GM19043 (cell line): ENCODE measurements around the gene TPST2.

Experiments used
- ATAC-seq: cut with Tn5 transposase; IDR thresholded peaks from one replicate; pipeline ENCODE4 v1.9.1; 2021; ENCODE audit warnings: low read depth; ENCODE audit not compliant: unreplicated experiment

Gene TPST2

DNA sequence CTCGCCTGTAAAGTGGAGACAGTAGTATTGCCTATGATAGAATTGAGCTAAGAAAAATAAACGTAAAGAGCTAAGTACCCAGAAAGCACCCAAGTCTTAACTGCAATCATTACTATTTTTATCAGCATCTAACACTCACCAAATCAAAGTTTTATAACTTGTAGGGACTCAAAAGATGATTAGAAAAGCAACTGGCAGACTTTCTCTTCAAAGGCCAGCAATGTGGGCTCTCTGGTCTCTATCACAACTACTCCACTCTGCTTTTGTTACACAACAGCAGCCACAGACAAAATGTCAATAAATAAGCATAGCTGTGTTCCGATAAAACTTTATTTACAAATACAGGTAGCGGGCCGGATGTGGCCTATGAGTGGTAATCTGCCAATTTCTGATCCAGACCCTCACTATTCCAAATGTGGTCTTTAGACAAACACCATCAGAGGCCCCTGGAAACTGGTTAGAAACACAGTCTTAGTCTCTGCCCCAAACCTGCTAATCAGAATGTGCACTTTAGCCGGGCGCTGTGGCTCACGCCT lies 8.2 kb downstream of the TPST2 start:
- no peak for ATAC-seq

DNA sequence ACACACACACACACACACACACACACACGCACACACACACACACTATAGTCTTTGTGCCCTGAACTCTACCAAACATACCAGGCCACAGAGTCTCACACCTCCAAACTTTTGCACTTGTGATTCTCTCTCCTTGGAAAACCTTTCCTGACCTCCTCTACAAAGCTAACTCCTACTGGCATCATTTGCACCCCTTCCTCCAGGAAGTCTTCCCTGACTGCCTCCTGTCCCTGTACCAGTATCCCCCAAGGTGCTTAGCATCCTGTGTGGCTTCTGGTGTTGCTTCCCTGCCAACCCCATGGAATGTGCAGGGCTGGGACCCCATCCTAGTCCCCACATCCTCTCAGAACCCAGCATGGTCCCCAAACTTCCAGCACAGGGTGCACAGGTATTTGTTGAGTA lies 8.9 kb downstream of the TPST2 start:
- ATAC-seq = no peak

DNA sequence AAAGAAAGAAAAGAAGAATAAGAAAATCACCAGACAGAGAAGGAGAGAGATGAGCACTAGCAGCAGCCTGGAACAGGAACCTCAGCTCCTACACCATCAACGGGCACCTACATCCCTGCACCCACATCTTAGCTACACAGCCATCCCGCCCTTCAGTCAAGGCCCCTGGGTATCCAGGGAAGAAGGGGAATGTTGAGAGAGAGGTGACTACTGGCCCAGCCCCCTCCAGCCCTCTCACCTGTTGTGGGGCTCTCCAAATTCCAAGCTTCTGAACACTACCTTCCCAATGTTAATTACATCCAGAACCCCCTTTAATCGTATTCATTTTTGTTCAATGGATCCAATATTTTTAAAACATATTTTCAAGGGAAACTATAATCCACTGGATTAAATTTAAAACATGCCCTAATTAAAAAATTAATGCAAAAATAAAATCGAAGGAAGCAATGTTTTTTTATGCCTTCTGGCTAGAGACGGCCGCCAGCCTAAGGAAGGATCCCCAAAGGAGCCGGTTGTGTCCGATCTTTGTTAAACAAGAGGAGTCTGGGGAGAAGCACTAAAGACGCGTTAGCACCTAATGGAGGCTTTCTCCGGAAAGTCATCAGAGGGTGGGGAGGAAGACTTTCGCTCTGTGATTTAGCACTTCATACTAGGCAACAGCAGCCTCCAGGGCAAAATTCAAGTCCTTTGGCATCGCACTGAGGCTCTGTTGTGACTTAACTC lies 9.5 kb downstream of the TPST2 start:
- no peak for ATAC-seq

DNA sequence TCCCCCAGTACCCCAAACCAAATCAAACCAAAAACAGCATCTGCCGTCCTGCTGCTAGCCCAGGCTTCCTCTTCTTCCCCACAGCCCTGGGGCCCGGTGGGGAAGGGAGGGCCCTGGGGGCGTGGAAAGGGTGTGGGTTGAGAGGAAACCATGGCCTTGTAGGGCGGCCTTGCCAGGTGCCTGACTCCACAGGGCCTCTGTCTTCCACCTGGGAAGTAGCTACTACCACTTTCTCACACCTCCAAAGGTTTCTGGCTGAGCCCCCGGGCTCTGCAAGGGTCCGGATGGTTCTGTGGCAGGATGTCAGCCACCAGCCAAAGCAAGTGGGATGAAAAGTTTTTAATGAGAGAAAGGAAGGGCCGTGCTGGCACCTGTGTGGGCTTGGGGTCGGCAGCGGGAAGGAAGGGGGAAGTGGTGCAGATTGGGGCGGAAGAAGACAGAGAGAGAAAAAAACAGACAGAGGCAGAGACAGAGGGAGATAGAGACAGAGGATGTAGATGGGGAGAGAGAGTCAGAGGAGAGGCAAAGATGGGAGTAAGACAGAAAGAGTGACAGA lies 10.5 kb downstream of the TPST2 start:
- peak; percentile 71 for ATAC-seq

DNA sequence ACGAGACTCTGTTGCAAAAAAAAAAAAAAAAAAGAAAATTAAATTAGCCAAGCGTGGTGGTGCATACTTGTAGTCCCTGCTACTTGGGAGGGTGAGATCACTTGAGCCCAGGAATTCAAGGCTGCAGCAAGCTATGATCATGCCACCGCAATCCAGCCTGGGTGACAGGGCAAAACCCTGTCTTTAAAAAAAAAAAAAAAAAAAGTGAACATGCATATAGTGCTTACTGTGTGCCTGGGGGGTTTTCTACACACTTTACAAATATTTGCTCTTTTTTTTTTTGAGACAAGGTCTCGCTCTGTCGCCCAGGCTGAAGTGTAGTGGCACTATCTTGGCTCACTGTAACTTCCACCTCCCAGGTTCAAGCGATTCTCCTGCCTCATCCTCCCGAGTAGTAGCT lies 12.9 kb downstream of the TPST2 start:
- no peak for ATAC-seq

DNA sequence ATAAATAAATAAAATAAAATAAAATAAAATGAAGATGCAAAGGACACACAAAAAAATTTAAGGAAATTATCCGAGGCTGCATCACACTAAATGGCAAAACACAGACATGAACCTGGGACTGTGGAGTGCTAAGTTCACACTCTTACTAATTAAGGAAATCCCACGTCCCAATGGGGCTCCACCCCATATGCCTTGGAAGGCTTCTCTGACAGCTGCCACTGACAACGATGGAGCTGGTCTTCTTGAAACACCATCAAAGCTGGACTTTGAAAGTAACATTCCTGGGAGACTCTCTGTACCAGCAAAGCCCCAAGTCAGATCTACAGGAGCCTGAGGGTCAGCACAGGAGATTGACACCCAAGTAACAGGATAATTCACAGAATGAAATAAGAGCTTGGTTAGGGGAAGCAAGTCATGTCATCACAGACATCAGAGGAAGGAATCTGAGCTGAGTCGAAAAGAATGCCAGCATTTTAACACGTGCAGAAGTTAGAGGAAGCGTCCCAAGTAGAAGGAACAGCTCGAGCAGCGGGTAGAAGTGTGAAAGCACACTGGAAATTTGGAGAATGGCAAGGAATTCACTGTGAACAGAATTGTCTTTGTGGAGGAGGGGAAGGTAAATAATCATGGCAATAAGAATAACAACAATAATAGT lies 13.8 kb downstream of the TPST2 start:
- no peak for ATAC-seq

DNA sequence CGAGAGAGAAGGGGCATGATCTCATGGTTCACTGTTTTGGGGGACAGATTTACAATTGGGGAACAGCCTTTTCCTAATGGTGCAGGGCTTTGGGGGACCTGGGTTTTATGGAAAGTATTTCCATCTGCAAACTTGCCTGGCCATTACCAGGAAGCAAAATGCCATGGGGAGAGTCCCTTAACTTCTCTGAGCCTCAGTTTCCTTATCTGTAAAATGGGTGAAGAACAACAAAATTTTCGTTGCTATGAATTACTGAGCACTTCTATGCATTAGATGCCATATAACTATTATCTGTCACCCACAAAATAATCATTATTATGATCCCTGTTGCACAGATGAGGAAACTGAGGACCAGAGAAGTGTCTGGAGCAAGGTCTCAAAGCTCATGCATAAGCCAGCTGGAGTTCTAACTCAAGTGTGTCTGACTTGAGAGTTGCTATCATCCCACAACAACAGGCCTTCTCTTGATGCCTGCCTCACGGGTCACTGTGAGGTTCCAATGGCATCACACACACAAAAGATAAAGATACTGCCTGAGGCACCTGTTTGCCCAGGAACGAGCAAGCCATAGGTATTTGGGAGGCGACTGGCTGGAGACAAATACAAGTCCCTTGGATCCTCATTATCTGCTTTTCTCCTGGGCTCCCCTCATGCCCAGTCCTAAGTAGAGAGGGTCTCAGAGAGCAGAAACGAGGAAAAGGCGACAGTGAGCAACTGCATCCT lies 15.8 kb downstream of the TPST2 start:
- no peak for ATAC-seq

DNA sequence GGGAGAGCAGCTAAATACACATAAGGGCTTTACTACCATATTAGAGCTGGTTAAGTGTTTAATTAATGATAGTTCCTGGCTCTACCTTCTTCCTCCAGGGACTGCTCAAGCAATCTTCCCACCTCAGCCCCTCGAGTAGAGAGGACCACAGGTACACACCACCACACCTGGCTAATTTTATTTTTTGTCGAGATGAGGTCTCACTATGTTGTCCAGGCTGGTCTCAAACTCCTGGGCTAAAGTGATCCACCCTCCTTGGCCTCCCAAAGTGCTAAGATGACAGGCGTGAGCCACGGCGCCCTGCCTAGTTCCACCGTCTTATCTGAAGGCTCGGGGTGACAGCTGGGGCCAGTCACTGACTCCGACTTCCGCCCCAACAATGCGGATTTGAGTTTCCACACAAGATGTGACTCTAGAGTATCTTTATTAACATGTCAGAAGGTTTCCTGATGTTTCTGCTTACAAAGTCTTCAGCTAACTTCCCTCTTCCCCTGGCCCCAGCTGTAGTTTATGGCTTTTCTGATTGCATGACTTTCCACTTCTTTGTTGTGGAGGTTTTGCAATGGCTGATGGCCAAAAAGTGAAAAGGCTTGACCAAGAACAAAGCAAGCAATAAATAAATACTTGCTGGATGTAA lies 16.8 kb downstream of the TPST2 start:
- no peak for ATAC-seq

DNA sequence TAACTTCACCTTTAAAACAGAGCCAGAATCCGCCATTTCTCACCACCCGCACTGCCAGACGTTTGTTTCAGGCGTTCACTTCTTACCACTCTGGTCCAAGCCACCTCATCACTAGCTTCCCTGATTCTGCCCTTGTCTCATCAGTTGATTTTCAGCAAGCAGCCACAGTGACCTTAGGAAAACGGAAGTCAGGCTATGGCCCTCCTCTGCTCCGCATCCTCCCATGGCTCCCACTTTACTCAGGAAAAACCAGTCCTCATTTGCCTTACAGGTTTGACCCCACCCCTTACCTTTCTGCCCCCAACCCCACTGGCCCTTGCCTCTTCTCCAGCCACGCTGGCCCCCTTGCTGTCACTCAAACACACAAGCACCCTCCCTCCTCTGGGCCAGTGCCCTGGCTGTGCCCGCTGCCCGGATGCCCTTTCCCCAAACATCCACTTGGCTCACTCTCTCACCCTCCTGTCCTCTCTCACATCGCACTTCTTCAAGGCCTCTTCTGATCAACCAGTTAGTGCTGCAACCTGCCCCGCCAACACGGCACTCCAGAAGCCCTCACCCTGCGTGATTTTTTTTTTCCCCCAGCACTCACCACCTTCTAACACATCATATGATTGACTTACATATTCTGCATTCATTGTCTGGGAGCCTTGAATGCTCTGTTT lies 18.9 kb downstream of the TPST2 start:
- no peak for ATAC-seq

DNA sequence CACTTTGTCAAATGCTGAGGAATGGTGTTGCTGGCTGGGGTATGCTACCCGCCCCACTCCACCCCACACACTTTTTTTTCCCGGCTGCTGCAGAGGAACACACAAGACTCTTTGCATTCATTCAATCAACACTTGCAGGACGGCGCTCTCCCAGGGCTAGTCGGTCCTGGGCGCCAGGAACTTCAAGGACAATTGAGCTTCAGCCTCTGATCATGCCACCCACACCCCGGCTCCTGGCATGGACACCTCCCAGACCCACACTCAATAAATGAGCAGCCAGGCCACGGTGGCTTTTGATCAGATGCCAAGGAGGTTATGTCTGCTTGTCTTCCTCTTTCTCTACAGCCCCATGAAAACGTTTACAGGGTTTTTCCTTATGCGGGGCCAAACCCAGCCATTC lies 19.8 kb downstream of the TPST2 start:
- ATAC-seq = no peak

DNA sequence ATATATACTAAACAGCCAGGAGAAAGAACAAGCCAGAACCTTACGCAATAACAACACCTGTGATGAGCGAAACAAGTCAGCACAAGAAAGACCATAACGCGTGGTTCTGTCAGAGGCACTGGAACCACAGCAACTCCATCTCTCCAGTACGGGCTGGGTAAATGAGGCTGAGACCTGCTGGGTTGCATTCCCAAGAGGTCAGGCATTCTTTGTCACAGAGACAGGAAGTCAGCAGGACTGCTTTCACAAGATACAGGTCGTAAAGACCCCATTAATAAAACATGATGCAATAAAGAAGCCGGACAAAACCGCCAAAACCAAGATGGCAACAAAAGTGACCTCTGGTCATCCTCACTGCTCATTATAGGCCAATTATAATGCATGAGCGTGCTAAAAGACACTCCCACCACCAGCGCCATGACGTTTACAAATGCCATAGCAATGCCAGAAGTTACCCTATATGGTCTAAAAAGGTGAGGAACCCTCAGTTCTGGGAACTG lies 21.7 kb downstream of the TPST2 start:
- ATAC-seq = no peak

DNA sequence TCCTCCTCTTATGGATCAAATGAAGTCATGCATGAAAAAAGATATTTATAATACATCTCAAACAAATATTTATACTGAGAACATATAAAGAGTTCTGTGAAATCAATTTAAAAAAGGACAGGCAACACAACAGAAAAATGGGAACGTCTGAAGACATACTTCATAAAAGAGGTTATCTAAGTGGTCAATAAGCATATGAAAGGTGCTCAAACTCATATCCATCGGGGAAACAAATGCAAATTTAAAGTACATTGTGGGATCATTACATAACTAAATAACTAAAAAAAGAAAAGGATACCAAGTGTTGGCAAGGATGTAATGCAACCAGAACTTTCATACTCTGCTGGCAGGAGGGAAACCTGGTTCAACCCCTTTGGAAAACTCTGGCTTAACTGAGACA lies 22.3 kb downstream of the TPST2 start:
- ATAC-seq = no peak

DNA sequence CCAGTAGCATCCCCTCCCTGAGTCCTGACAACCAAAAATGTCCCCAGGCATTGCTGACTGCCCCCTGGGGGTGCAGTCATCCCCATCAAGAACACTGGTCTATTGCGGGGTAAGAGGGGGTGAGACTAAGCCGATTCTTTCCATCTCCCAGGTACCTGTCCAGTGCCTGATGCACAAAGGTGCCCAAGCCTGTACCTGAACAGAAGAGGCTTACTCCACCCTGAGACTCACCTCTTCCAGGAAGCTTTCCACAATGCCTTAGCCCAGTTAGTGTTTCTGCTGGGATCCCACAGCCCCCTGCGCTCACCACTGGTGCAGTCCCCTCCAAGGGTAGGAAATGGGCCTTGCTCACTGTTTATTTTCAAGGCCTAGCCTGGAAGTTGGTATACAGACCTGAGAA lies 22.9 kb downstream of the TPST2 start:
- no peak for ATAC-seq

DNA sequence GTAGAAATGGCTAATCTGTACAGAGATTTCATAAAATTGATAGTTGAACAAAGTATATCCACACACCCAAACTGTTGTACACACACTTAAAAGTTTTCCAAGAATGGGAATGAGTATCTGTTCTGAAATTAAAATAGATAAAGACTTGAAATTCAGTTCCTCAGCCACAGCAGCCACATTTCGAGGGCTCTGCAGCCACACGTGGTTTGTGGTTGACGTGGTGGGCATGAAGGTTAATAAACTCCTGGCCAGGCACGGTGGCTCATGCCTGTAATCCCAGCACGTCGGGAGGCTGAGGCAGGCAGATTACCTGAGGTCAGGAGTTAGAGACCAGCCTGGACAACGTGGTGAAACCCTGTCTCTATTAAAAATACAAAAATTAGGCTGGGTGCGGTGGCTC lies 24.0 kb downstream of the TPST2 start:
- ATAC-seq = no peak

DNA sequence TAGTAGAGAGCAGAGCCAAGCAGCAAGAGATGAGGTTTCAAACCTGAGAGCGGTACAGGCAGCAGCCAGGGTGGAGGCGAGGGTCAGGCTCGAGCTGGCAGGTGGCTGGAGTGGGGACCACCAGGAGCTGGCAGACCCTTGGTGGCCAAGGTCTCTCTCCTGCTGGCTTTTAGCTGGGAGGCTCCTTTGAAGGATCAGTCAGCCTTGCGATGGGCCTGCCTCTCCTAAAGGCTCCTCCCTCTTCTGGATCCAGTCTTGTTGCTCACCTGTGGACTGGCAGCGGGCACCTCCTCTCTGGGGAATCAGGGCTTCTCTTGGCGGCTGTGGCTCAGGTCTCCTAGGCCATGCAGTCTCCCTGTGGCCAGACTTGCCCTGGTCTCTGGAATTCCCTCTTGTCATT lies 24.8 kb downstream of the TPST2 start:
- no peak for ATAC-seq

DNA sequence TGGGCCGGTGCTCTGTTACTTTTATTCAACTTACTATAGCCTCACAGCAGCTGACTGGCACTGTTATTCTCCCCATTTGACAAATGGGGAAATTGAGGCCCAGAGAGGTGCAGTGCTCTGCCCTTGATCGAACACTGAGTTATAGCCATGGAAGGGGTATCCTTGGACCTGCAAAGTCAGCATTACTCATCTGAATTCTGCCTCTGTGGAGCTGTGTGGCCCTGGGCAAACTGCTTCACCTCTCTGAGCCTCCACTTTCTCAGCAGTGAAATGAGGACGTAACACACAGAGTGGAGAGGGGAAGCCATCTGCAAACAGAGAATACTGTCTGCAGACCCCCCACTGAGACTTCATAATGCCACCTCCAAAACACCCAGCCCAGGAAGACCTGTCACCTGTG lies 25.3 kb downstream of the TPST2 start:
- ATAC-seq = no peak

DNA sequence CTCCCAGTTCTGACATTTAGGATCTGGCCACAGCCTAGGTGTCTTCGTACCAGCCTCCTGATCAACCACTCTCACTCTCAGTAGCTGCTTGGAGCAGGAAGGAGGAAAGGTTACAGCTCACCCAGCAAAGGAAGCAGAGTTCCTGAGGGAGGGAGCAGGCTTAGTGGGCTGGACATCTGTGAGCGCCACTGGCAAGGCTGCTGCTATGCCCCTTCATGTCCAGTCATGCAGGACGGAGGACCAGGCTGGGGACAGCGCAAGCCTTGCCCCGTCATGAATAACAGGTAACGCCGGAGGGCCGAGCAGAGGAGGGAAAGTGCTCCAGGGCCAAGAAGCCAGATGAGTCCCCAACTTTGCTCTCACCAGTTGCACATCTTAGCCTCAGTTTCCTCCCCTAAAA lies 25.8 kb downstream of the TPST2 start:
- no peak for ATAC-seq

DNA sequence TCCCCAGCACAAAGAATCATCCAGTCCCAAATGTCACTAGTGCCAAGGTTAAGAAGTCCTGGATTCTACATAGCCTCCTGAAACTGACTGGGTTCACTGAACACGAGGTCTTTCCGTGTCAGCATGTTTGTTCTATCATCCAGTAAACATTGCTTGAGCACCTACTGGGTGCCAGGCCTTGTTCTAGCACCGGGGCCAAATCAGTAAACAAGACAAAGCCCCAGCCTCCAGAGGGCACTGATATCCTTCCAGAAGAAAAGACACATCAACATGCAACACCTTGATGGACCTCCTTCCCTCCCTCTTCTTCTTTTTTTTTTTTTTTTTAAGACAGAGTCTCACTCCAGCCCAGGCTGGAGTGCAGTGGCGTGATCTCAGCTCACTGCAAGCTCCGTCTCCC lies 26.9 kb downstream of the TPST2 start:
- no peak for ATAC-seq

DNA sequence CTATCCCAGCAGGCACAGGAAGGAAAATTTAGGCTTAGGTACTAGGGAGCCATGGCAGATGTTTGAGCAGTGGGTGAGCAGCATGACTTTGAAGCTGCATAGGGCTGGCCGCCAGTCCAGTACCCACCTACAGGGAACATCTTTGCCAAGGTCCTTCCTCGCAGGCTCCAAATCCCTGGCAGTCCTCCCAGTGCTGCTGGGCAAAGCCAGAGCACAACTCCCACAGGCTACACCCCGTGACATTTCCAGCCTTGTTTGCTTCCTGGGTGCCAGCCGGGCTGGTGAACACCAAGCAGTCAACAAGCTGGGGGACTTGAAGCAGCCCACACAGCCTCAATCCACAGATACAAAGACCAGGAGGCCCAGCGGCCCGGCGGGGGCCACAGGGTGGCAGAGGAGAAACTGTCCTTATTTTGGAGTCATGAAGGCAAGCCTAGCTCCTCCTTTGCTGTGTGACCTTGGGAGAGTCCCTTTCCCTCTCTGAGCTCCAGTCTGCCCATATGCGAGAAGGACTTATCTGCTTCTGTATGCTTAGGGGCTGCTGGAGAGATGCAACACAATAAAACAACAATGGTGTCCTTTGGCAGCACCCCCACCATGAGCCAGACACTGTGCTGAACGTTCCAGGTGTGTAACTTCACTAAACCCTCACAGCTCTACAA lies 28.0 kb downstream of the TPST2 start:
- no peak for ATAC-seq
